Lower leg skin (tissue), 4 donors: Measurements from ENCODE around the gene KMO. TPM values are rescaled to one million over a fixed set of nuclear protein-coding genes. Genes with fewer than 3 reads are reported as not detected.

ENCODE experiments used
- DNase-seq, 2 donors: peaks; one replicate each; pipeline ENCODE4 v3.0.0-alpha.2; 2019; ENCODE audit warnings: low spot score in 2 of 2
- H3K4me3 ChIP-seq: fragments of 200-600 bp; sonication (generic); 2 replicates; pipeline ENCODE4 v1.5.1; 2017; ENCODE audit warnings: mild to moderate bottlenecking, low read depth; ENCODE audit not compliant: poor library complexity, severe bottlenecking
- POLR2A ChIP-seq, 2 donors: fragments of 450-650 bp; IDR thresholded peaks; one replicate each; pipeline ENCODE4 v1.6.1; 2016 to 2017; ENCODE audit warnings: antibody characterized with exemption in 2 of 2, mild to moderate bottlenecking in 1 of 2, moderate library complexity in 1 of 2
- WGBS, 2 donors: methylation state at CpG; one replicate each; pipeline ENCODE4 v1.1.5; 2018; 5-methylcytosine and 5-hydroxymethylcytosine counted together
- intact Hi-C: fragments of 100-400 bp; cut with DNase I; formaldehyde crosslinking; loops from one replicate; pipeline ENCODE4 v1.15.0; 2023; ENCODE audit warnings: low total_unique reads
- total RNA-seq, 4 donors: library from RNA; depleted of rRNA; stranded (reverse); fragments of >200 nt; gene quantifications; one replicate each; pipeline ENCODE4 v1.1.0, GENCODE V29; 2016
- TF ChIP-seq, protein P1 (sequence below), 3 donors: fragments of 450-650 bp; IDR thresholded peaks; one replicate each; pipeline ENCODE4 v1.5.1; 2016; ENCODE audit warnings: antibody characterized with exemption in 3 of 3, mild to moderate bottlenecking in 3 of 3, moderate library complexity in 2 of 3

KMO gene
- total RNA-seq, 4 donors from 2014 or later: 0.13 to 0.51 (median 0.15) TPM; not detected in 1

DNA sequence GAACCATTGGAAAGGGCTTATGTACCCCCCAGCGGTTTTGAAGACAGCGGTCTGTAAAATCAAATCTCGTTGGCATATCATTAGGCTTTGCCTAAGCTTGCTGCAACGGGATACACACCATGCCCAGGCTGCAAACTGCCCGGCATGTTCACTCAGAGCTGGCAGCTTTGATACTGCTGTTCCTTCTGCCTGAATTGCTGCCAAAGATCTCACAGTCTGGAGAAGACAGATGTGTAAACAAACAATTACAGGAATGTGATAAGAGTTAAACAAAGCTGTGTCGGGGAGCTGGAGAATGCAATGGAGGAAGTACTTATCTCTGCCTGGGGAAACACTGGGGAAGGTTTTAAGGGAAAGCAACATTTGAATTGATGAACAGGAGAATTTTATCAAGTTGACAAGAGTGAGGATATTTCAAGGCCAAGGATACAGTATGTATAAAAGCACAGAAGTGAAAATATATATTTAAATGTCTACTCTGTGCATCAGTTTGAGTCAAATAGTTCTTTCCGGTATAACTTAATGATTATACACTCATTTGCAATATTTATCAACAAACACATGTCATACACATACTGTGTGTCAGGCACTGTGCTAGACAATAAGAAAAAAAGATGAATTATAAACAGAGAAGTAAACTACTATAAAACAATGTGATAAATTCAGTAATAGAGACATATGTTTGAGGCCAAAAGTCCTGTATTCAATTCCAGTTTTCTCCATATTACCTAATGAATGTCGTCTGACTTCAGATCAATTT, 78.1 kb downstream of the KMO start:
- intact Hi-C loops: loop anchor here (5.0 kb wide), 1 partner anchor 222 kb away; no protein-coding TSS in a partner anchor
- TF ChIP-seq, protein P1, sequence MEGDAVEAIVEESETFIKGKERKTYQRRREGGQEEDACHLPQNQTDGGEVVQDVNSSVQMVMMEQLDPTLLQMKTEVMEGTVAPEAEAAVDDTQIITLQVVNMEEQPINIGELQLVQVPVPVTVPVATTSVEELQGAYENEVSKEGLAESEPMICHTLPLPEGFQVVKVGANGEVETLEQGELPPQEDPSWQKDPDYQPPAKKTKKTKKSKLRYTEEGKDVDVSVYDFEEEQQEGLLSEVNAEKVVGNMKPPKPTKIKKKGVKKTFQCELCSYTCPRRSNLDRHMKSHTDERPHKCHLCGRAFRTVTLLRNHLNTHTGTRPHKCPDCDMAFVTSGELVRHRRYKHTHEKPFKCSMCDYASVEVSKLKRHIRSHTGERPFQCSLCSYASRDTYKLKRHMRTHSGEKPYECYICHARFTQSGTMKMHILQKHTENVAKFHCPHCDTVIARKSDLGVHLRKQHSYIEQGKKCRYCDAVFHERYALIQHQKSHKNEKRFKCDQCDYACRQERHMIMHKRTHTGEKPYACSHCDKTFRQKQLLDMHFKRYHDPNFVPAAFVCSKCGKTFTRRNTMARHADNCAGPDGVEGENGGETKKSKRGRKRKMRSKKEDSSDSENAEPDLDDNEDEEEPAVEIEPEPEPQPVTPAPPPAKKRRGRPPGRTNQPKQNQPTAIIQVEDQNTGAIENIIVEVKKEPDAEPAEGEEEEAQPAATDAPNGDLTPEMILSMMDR (IDR thresholded peaks at IDR 0.05): no peak
- no peak for TF ChIP-seq POLR2A (IDR thresholded peaks at IDR 0.05)
- 46 to 50% methylated on average over 8 of the region's 8 CpGs for WGBS, 2 donors
- H3K4me3 ChIP-seq: no peak overlapping the region
- no peak for DNase-seq

DNA sequence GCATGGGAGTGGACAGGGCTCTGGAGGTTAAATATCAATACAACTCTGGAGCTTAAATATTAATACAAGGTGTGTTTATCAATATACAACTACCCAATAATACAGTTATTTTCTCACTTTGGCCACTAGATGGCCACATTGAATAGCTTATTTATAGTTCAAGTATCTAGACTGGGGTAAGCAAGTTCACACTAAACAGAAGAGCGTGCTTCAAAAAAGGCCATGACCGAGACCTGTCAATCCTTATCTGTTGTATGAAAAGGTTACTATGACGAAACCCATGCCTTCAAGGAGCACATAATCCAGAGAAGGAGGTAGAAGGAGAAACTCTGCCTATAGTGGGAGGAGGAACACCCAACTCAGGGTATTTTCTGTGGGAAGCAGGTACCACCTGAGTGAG, 78.9 kb downstream of the KMO start:
- intact Hi-C loops: loop anchor here (5.0 kb wide), 1 partner anchor 221 kb away; no protein-coding TSS in a partner anchor
- DNase-seq: no peak
- WGBS, 2 donors: 3 to 5% methylated on average over 3 of the region's 3 CpGs
- TF ChIP-seq, protein P1 (IDR thresholded peaks at IDR 0.05): no peak
- no peak for TF ChIP-seq POLR2A (IDR thresholded peaks at IDR 0.05)
- no peak overlapping the region for H3K4me3 ChIP-seq

DNA sequence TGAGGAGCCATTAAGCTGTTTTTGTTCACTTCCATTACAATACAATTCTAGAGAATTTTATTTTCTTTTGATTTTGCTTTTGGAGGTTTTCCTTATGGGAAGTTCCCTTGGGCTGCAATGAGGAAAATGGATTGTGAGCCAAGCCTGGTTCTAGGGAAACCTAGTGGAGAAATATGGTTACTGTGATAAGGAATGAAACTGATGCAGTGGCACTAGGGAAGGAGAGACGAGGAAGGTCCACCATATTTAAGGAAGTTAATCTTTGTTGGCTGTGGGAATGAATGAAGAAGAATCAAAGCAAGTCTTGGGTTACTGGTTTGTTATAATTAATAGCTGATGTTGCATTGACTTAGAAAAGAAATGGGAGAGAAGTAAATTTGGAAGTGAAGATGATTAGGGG, 79.6 kb downstream of the KMO start:
- DNase-seq: no peak
- 79 to 88% methylated on average over 1 of the region's 1 CpG for WGBS, 2 donors
- TF ChIP-seq, protein P1 (IDR thresholded peaks at IDR 0.05): no peak
- no peak for TF ChIP-seq POLR2A (IDR thresholded peaks at IDR 0.05)
- intact Hi-C loops: loop anchor here (5.0 kb wide), 1 partner anchor 221 kb away; no protein-coding TSS in a partner anchor
- H3K4me3 ChIP-seq: no peak overlapping the region

DNA sequence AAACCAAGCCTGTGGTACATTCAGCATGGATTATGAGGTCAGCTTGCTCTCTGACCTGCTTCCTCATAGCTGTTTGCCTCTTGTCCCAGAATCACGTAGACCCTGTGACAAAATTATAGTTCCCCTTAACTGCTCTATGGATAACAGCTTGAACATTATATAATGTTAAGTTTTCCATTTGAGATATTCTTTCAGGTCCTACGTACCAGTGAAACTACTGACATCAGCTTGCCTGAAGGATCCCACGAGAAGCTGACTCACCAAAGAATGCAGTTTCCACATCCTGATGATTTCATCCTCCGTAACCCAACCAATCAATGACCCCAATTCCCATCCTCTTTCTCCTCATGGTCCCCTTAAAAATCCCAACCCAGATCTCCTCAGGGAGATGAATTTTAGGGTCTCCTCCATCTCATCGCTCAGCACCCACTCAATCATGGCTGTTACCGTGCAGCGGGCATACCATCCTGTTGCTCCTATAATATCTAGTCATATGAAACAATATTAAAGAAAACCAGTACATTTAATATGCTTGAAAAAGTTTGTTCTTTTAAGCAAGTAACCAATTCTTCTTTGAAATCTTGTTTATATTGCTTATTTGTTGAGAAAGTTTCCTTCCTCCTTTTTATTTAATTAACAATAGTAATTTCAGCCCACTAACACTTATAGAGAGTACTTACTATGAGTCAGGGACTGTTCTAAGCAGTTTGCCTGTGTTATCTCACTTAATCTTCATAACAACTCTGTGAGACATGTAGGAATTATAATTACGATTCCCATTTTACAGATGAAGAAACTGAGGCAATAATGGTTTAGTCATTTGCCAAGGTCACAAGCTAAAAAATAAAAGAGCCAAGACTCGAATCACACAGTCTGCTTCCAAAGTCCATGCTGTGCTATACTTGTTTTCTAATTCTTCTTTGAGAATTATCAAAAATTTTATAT, 80.6 kb downstream of the KMO start:
- no peak for DNase-seq
- no peak overlapping the region for H3K4me3 ChIP-seq
- intact Hi-C loops: loop anchor here (5.0 kb wide), 1 partner anchor 219 kb away; no protein-coding TSS in a partner anchor
- WGBS, 2 donors: 65 to 71% methylated on average over 9 of the region's 9 CpGs
- TF ChIP-seq POLR2A (IDR thresholded peaks at IDR 0.05): no peak
- TF ChIP-seq, protein P1 (IDR thresholded peaks at IDR 0.05): no peak

DNA sequence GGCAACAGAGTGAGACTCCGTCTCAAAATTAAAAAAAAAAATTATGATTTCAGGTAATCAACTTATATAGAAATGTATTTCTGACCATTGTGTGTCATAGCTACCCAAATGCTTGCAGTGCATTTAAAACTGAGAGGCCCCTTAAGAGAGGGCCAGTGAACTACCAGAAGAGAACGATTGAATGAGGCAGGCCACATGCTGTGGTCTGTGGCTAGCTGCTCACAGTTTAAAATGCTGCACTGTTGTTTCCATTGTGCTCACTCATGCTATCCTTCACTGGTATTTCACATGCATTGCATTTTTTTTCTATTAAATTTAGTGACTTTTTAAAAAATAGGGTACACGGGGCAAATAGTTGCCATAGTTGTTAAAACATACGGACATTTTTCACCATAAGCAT, 82.0 kb downstream of the KMO start:
- H3K4me3 ChIP-seq: no peak overlapping the region
- DNase-seq: no peak
- TF ChIP-seq, protein P1 (IDR thresholded peaks at IDR 0.05): no peak
- TF ChIP-seq POLR2A (IDR thresholded peaks at IDR 0.05): no peak
- intact Hi-C loops: loop anchor here (5.0 kb wide), 1 partner anchor 218 kb away; no protein-coding TSS in a partner anchor
- WGBS, 2 donors: 89% methylated on average over 4 of the region's 4 CpGs
